ENCODE data around the gene PRPF6.
"Not testable (repeated sequence)": the region's sequence is repeated elsewhere in the genome, so short reads cannot be mapped to it uniquely, and the experiment has no call there.

The PRPF6 gene

DNA sequence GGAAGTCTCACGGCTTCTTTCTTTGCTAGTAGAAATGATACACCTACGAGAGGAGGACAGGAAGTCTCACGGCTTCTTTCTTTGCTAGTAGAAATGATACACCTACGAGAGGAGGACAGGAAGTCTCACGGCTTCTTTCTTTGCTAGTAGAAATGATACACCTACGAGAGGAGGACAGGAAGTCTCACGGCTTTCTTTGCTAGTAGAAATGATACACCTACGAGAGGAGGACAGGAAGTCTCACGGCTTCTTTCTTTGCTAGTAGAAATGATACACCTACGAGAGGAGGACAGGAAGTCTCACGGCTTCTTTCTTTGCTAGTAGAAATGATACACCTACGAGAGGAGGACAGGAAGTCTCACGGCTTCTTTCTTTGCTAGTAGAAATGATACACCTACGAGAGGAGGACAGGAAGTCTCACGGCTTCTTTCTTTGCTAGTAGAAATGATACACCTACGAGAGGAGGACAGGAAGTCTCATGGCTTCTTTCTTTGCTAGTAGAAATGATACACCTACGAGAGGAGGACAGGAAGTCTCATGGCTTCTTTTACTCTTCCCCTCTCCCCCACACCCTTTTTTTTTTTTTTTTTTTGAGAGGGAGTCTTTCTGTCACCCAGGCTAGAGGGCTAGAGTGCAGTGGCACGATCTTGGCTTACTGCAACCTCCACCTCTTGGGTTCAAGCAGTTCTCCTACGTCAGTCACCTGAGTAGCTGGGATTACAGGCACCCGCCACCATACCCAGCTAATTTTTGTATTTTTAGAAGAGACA is 31.6 kb downstream of the PRPF6 start:
- not testable (repeated sequence) for DNase-seq (ENCODE audit: low read depth)

DNA sequence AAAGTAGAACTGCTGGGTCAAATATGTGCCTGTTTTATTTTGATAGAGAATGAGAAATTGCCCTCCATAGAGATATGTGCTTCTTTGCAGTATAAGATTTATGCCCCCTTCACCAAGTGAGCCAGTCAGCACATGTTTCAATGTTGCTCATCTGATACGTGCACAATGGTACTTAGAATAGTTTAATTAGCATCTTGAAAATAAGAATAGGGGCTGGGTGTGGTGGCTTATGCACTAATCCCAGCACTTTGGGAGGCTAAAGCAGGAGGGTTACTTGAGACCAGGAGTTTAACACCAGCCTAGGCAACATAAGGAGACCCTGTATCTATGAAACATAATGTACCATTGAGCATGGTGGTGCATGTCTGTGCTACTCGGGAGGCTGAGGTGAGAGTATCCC is 34.7 kb downstream of the PRPF6 start:
- no peak for DNase-seq (ENCODE audit: low read depth)

DNA sequence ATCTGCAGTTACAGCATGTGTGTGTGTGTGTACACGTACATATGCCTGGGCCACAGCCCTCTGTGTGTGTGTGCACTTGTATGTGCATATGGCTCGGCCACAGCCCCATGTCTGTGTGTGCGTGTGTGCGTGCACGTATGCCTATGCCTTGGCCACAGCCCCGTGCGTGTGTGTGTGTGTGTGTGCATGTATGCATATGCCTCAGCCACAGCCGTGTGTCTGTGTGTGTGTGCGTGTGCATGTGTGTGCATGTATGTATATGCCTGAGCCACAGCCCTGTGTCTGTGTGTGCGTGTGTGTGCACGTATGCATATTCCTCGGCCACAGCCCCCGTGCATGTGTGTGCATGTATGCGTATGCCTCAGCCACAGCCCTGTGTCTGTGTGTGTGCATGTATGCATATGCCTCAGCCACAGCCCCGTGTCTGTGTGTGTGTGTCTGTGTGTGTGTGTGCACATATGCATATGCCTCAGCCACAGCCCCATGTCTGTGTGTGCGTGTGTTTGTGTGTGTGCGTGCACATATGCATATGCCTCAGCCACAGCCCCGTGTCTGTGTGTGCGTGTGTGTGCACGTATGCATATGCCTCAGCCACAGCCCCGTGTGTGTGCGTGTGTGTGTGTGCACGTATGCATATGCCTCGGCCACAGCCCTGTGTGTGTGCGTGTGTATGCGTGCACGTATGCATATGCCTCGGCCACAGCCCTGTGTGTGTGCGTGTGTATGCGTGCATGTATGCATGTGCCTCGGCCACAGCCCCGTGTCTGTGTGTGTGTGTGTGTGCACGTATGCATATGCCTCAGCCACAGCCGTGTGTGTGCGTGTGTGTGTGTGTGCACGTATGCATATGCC is 40.4 kb downstream of the PRPF6 start:
- DNase-seq (ENCODE audit: low read depth) = no peak

DNA sequence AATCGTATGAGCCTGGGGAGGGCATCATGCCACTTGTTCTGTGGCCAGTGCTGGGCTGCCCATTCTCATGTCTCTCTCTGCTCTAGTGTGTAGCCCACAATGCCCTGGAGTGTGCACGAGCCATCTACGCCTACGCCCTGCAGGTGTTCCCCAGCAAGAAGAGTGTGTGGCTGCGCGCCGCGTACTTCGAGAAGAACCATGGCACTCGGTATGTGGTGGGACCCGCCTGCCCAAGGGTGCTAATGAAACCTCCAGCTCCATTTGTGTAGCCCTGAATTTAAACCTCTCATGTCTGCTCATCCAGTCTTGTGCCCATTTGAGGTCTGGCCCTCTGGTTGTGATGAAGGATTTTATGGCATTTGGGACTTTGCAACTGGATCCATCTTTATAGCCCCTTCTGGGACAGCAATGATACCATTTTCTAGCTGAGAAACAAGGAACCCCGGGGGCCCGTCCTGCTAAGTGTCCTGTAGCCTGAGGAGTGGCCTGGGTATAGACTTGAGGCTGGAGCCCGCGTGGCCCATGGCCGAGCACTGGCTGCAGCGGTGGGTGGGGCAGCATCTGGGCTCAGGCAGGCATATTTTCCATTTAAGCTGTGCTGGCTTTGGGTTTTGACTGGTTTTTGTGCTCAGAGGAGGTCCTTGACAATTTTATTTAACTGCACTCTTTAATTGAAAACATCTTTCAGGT is 41.9 kb downstream of the PRPF6 start:
- DNase-seq (ENCODE audit: low read depth) = no peak

DNA sequence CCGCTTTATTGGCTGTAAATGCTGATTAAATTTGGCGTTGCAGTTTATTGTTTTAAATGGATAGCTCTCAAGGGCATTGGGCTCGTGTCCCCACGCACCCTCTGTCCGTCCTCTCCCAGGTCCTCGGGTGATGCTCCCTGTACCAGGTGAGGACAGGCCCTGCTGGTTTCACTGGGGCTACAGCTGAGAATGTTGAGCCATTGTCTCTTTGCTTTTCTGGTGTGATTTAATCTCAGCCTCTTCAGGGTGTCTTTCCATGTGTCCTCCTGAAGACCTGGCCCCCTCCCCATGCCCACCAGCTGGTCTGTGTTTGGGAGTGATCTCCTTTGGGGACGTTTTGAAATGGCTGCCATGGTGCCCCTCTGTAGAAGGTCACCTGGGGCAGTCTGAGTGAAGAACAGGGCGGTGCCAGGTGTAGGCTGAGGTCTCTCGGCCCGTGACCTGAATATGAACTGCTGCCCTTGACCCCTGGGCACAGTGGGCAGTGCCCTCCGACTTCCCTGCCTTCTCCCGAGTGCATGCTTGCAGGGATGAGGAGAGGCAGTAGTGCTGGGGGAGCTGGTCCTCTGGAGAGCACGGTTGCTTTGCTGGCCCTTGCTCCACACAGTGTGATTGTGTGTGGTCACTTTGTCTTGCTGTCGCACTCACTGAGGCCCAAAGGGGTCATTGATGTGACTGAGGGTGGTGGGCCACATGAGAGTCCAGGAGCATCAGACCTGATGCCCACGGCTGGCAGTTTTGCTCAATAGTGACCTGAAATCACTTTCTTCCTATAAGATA is 42.6 kb downstream of the PRPF6 start:
- no peak for DNase-seq (ENCODE audit: low read depth)

DNA sequence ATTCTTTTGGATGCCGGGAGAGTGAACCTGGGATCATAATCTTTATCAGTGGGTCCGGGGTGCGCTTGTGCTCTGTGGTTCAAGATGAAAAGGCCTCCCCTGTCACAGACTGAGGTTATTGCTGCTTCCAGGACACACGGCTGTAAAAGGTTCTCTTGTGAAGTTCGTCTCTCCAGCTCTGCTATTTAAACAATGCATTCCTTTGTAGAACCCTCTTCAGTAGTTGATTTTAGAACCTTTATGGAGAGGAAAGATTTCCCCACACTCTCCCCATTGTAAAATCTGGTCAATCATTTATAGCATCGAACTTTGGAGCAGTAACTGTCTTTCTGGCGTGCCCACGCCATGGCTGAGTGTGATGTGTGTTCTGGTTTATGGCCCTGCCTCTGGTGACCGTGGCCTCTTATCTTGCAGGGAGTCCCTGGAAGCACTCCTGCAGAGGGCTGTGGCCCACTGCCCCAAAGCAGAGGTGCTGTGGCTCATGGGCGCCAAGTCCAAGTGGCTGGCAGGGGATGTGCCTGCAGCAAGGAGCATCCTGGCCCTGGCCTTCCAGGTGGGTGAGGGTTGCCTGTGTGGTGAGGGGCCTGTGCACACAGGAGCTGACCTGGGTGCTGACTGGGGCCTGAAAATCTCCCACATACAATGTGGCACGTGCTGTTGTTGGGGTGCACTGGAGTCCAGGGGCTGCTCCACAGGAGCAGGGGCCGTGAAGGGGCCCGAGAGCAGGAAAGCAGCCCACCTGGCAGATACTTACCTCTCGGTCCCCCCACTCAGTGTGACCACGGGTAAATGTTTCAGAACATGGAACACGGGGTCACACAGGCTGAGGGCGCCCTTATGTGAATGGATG is 43.4 kb downstream of the PRPF6 start:
- no peak for DNase-seq (ENCODE audit: low read depth)

DNA sequence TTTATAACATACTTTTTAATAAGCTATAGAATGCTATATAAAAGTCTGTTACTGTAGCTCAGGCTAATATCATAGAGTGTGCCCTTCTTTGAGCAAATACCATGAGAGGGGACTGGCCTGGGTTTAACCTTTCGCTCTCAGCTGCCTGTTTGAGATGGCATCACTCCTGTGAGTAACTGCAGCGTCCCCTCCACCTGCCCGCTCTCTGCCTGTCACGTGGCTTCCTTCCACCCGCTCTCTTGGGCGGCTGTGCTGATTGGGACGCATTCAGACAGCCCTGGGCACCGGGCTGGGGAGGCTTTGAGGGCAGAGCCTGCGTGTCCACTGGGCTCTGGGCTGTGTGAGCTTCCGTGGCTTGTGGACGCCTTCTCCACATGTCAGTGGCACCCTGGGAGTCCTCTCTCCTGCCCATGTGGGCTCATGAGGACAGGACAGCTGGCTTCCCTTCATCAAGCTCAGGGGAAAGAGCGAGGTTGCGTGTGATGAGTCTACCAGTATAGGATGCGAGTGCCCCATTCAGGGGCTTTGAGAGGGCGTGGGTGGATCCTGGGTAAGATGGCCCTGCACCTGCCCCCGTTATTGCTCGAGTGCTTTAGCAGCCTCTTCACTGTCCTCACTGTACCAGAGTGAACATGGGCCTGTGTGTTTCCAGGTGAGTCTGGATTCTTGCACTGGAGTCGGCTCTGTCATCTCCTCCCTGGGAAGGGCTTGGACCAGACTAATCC is 44.3 kb downstream of the PRPF6 start:
- no peak for DNase-seq (ENCODE audit: low read depth)

DNA sequence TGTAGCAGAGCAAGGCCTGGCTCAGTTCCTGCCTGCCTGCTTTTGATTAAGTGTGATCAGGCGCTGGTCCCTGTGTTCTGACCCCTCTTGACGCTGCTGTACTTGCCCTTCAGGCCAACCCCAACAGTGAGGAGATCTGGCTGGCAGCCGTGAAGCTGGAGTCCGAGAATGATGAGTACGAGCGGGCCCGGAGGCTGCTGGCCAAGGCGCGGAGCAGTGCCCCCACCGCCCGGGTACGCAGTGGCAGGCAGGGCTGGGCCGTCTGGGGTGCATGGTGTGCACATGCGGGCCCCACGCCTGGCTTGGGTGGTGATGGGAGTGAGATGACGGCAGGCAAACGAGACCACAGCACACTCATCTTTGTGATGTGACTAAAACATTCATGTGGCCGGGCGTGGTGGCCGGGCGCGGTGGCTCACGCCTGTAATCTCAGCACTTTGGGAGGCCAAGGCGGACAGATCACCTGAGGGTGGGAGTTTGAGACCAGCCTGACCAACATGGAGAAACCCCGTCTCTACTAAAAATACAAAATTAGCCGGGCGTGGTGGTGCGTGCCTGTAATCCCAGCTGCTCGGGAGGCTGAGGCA is 45.0 kb downstream of the PRPF6 start:
- DNase-seq (ENCODE audit: low read depth) = no peak

DNA sequence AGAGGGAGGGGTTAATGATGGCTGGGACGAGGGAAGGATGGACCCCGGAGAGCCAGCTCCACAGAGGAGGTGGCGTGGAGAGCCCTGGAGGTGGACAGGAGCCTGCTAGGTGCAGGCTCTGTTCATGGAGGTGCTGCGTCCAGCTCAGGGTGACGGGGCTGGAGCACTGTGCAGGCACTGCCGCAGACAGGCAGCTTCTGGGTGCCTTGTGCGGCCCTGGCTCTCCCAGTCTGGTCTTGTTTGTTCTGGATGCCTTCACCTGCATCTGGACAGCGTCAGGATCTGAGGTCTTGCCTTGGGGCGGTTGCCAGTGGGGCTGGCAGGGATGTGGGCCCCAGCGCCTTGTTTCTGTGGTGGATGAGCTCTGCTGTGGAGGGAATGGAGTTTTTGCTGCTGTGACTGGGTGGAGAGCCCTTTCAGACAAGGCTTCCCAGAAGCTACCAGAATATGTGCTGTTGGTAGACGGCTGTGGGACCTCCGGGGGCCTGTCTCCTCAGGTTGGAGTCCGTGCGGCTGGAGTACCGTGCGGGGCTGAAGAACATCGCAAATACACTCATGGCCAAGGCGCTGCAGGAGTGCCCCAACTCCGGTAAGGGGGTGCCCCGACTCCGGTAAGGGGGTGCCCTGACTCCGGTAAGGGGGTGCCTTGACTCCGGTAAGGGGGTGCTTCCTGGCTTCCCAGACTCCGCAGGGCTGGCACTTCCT is 47.2 kb downstream of the PRPF6 start:
- DNase-seq (ENCODE audit: low read depth) = no peak

DNA sequence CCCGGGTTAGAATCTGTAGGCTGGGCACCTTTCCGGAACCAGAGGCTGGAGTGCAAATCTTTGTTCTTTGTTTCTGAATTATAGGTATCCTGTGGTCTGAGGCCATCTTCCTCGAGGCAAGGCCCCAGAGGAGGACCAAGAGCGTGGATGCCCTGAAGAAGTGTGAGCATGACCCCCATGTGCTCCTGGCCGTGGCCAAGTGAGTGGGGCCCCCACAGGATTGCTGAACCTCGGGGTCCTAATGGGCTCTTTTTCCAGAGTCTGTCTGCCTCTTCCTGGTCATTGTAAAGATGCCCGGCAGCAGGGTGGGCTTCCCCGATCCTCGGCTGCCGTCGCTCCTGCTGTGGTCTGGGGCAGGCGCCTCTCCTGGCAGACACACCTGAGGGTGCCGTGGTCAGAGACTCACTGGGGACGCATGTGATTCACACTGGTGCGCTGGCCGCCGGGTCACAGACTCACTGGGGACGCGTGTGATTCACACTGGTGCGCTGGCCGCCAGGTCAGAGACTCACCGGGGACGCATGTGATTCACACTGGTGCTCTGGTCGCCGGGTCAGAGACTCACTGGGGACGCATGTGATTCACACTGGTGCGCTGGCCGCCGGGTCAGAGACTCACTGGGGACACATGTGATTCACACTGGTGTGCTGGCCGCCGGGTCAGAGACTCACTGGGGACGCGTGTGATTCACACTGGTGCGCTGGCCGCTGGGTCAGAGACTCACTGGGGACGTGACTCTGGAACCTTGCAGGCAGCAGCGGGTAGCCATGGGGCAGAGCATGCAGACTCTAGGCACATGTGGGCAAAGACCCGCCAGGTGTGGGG is 48.6 kb downstream of the PRPF6 start:
- DNase-seq (ENCODE audit: low read depth) = no peak

DNA sequence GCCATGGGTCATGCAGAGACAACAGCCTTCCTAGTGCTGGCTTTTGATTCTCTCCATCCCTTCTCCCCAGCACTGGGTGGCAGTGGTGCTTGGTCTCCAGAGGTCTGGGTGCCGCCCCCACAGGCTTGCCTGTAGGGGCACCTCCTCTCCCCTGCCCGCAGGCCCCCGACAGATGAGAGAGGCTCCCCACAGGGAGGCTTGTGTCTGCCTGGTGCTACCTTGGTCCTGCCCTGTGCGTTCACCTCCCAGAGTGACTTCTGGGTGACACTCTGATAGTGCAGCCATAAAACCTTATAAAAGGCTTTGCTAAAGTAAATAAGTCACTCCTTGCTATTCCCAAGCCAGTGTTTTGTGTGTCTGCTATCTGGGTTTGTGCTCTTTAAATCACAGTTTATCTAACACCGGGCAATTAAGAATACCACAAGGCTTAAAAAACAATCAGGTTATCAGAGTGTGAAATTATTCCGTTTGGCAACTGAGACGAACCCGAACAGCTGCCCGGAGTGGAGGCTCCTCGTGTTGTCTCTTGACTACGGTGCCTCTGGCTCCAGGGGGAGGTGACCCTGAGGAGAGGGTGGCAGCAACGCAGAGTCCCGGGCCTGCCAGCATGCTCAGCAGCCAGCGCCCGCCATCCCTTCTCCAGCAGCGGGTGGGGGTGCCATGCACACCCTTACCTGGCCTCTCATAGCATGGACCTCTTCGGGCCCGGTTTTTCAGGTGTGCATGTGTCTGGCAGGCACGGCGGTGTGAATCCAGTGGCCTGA is 49.6 kb downstream of the PRPF6 start:
- DNase-seq (ENCODE audit: low read depth) = no peak

DNA sequence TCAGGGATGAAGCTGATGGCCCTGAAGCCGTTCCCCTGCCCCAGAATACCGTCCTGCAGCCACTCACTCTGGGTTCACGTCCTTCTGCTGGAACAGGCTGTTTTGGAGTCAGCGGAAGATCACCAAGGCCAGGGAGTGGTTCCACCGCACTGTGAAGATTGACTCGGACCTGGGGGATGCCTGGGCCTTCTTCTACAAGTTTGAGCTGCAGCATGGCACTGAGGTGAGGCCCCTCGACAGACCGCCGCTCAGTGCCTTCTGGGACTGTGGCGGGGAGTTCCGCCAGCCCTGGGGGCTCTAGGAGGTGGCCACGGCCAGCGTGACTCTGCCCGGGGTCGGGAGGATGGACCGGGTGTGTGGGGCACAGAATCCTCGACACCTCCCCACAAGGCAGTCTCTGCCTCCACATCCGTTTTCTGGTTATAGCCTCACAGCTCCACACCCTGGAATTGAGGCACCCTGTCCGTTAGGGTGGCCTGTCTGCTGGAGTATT is 50.9 kb downstream of the PRPF6 start:
- no peak for DNase-seq (ENCODE audit: low read depth)

DNA sequence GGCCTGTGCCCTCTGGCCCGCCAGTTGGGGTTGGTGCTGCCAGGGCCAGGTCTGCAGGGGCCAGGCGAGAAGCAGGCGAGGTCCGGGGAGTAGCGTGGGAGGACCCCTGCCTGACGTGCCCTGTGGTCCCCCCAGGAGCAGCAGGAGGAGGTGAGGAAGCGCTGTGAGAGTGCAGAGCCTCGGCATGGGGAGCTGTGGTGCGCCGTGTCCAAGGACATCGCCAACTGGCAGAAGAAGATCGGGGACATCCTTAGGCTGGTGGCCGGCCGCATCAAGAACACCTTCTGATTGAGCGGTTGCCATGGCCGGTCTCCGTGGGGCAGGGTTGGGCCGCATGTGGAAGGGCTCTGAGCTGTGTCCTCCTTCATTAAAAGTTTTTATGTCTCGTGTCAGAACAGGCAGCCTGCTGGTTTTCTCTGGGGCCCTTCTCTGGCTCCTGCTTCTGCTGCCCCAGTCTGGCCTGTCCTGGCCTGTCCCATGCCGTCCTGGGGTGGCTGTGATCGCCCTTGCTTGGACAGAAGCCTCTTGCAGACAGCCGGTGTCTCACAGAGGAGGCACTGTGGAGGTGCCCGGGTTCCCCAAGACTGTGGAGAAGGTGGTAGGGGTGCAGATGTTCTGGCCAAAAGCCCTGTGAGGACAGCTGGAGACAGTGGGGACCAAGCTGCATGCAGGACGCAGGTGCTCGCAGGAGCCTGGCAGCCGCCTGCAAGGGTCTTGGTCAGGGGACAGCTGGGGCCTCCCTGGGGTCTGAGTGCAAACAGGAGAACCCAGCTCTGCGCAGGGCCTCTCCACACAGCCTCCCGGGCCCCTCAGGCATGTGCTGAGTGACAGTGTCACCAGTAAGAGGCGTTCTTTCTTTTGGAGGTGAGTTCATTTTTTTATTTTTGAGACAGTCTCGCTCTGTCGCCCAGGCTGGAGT is 52.0 kb downstream of the PRPF6 start:
- DNase-seq (ENCODE audit: low read depth) = no peak

DNA sequence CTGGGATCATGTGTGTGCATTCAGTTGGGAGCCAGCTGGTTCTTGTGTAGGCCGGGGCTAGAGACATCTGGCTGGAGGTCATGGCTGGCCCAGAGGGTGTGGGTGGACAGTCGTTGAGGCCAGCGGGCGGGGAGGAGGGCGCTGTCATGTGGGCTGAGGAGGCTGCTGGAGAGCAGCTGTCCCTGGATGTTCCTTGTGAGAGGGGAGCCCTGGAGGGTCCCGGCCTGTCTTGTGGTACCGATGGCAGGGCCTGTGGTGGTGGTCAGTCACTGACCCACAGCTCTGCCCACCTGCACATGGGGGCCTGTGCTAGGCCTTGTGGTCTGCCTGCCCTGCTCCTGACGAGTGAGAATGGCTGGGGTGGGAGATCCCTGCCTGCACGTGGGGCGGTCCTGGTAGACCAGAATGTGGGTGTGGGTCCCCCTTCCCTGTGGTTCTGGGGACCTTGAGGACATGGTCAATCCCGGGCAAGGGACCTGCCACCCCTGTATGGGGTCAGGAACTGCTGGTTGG is 53.1 kb downstream of the PRPF6 start:
- DNase-seq (ENCODE audit: low read depth) = no peak

DNA sequence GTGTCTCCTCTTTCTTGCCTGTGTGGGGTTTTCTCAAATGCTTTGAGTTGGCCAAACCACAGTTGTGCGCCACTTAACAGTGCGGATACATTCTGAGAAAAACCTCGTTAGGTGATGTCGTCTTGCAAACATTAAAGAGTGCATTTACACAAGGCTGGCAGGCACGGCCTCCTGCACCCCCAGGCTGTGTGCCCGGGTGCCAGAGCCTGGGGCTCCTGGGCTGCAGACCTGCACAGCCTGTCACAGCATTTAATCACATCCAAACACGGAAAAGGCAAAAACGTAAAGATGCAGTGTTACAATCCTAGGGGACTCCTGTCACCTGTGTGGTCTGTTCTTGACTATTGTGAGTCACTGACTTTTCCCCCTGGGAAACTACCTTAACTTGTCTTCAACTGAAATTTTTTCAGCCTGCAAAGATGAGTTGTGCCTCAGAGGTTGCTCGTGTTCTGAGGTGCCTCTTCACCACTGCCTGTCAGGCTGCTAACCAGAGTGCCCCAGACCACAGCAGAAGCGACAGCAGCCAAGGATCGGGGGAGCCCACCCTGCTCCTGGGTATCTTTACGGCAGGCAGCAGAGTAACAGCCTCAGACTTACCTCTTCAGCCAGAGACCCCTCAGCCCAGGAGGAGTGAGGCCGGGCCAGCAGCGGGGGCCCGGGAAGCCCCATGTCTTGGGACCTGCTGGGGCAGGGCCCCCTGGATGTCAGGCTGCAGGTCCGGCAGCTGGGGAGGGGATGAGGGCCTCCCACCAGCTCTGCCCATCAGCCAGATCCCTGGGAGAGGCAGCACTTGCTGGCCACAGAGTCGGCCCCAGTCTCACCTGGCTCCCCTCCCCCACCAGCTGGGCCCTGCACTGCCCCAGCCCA is 54.4 kb downstream of the PRPF6 start:
- DNase-seq (ENCODE audit: low read depth) = no peak

All from HS-27A (cell line).